22Rv1 (cell line): Measurements from ENCODE around the gene HOXD11.

ENCODE experiments used
- H3K27ac ChIP-seq: fragments of 450-650 bp; 2 replicates; pipeline ENCODE4 v1.5.1; 2017
- ZFX ChIP-seq: fragments of 450-650 bp; IDR thresholded peaks from 2 replicates; pipeline ENCODE4 v1.6.1; 2017; ENCODE audit warnings: antibody characterized with exemption, borderline replicate concordance
- TF ChIP-seq, protein P1 (sequence below): fragments of 450-650 bp; IDR thresholded peaks from 2 replicates; pipeline ENCODE4 v1.5.1; 2017; ENCODE audit warnings: mild to moderate bottlenecking

Gene HOXD11

GRCh38 chr2:176117823-176118371 is 10.8 kb downstream of the HOXD11 start:
- no peak overlapping the region for H3K27ac ChIP-seq
- TF ChIP-seq, protein P1, sequence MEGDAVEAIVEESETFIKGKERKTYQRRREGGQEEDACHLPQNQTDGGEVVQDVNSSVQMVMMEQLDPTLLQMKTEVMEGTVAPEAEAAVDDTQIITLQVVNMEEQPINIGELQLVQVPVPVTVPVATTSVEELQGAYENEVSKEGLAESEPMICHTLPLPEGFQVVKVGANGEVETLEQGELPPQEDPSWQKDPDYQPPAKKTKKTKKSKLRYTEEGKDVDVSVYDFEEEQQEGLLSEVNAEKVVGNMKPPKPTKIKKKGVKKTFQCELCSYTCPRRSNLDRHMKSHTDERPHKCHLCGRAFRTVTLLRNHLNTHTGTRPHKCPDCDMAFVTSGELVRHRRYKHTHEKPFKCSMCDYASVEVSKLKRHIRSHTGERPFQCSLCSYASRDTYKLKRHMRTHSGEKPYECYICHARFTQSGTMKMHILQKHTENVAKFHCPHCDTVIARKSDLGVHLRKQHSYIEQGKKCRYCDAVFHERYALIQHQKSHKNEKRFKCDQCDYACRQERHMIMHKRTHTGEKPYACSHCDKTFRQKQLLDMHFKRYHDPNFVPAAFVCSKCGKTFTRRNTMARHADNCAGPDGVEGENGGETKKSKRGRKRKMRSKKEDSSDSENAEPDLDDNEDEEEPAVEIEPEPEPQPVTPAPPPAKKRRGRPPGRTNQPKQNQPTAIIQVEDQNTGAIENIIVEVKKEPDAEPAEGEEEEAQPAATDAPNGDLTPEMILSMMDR: no peak
- TF ChIP-seq ZFX: no peak

- no peak overlapping the region for H3K27ac ChIP-seq
- no peak for TF ChIP-seq ZFX
- TF ChIP-seq, protein P1: peak; percentile 75
Observed at GRCh38 chr2:176118601-176119339, 11.7 kb downstream of the HOXD11 start.

DNA sequence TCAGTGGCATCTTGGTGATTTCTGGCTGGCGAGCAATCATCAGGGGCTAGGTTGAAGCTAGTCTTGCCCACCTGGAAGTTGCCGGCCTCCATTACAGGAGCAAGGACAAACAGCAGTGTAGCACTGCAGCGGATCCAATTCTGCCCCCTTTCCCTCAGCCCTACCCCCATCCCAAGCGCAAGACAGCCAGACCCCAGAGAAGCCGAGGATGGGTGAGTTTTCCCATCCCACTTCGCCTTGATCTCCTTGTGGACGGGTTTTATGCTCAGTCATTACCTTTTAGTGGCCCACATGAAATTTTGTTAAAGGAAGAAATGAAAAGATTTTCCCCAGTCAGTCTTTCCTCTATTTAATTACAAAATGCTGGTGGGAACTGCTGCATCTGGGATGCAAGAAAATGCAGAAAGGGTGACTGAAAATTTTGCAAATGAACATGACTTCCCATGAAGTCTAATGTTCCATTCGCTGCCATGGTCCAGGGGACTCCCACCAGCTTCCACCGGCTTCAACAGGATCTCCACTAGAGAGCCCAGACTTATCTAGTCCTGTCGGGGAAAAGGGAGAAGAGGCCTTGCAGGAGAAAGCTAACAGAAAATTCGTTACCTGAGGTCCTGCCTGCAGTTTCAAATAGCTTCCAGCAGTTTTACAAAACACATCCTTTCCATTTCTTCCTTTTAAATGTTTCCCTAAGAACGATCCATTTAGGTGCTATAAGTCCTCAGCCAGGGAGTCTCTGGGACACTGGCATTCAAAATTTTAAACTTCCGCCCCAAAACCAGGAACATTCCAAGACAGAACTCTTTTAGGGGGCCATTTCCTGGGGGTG is 13.5 kb downstream of the HOXD11 start:
- TF ChIP-seq, protein P1: no peak
- TF ChIP-seq ZFX: no peak
- H3K27ac ChIP-seq: no peak overlapping the region

GRCh38 chr2:176121190-176122051 is 14.3 kb downstream of the HOXD11 start:
- H3K27ac ChIP-seq: no peak overlapping the region
- TF ChIP-seq ZFX: no peak
- TF ChIP-seq, protein P1: no peak

DNA sequence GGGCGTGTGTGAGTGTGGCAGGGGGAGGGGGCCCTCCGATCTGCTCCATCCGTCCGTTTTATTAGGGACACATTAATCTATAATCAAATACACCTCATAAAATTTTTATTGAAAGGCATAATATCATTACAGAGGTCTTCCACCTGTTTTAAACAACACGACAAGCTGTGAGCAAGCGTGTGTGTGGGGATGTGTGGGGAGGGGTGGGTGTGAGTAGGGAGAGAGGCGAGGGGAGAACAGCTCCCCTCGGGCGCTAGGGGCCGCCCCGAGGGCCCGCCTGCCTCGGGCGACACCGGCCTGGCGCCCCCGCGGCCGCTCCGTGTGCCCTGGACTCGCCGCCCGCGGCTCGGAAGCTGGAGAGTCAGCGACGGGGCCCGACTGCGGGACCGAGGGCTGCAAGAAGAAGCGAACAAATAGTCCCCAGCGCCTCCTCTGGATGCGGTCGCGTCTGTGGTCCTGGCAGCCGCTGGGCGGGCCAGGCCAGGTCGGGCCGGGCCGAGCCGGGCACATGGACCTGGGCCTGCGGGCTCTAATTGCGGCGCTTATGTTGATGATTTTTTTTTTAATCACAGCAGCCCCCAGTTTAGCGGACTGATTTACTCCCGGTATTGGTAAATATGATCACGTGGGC is 15.1 kb downstream of the HOXD11 start:
- no peak overlapping the region for H3K27ac ChIP-seq
- no peak for TF ChIP-seq ZFX
- TF ChIP-seq, protein P1: no peak

- no peak within 1 kb of the TSS for H3K27ac ChIP-seq
- TF ChIP-seq, protein P1: no peak
- TF ChIP-seq ZFX: no peak
Observed at GRCh38 chr2:176122683-176123410, 15.8 kb downstream of the HOXD11 start, which contains the start of gene HOXD9. Gene HOXD9 (plus strand): TSS chr2:176122719. CDS start chr2:176122769, 50 bp downstream.
